Right cardiac atrium (tissue), 5 donors: ENCODE data around the gene MPO. TPM values are rescaled to one million over a fixed set of nuclear protein-coding genes. Genes with fewer than 3 reads are reported as not detected.
A peak's percentile ranks its signal among the peaks of the same experiment; 100 is the strongest.

Experiments
- ATAC-seq, 2 donors: fragments of 200-7000 bp; cut with Tn5 transposase; one replicate each; pipeline versions ENCODE4 v1.8.0 to v1.9.1; 2020; ENCODE audit warnings: moderate library complexity in 2 of 2, mild to moderate bottlenecking in 1 of 2
- DNase-seq, 3 donors: peaks; one replicate each; pipeline ENCODE4 v3.0.0-alpha.2; 2020
- H3K27ac ChIP-seq: one replicate; pipeline ENCODE4 v1.5.1; 2013; ENCODE audit warnings: mild to moderate bottlenecking, low read length, control low read depth, moderate library complexity
- H3K27me3 ChIP-seq: one replicate; pipeline ENCODE4 v1.6.1; 2013; ENCODE audit not compliant: control insufficient read depth, insufficient read depth
- H3K4me1 ChIP-seq: one replicate; pipeline ENCODE4 v1.6.1; 2013; ENCODE audit warnings: low read length; ENCODE audit not compliant: control insufficient read depth, insufficient read depth
- H3K4me3 ChIP-seq: one replicate; pipeline ENCODE4 v1.5.1; 2013; ENCODE audit warnings: low read length, control low read depth
- H3K9me3 ChIP-seq: one replicate; pipeline ENCODE4 v1.6.1; 2013; ENCODE audit warnings: low read length; ENCODE audit not compliant: control insufficient read depth
- WGBS: extraction: QIAGEN DNeasy Blood & Tissue Kit; methylation state at CpG from one replicate; pipeline ENCODE4 v1.1.7; 2013; 5-methylcytosine and 5-hydroxymethylcytosine counted together
- intact Hi-C, 4 donors: fragments of 100-400 bp; cut with DNase I; formaldehyde crosslinking; loops; one replicate each; pipeline versions ENCODE4 v1.11.0 to v1.14.0; 2022 to 2023
- polyA plus RNA-seq: library from polyadenylated mRNA; stranded (reverse); fragments of 200-250 nt; gene quantifications from one replicate; pipeline ENCODE4 v1.2.3, GENCODE V29; 2013
- total RNA-seq, 4 donors: library from RNA; stranded (reverse); fragmentation: NEBNext Ultra II Directional; extraction: Animal tissue kit (Norgen Biotek cat#: 25700); gene quantifications; one replicate each; pipeline ENCODE4 v1.2.1, GENCODE V29; 2021
- donor health status: healthy with polysubstance abuse.
- donor health status: DM: no; HTN: yes; CAD: no.
- donor health status: DM: no; HTN: no; CAD: no.
- donor health status: DM: no; HTN: yes; CAD: no; lungs with severe emphysema.
- donor health status: DM: yes; HTN: yes; CAD: no.

Gene MPO
- total and polyA plus RNA-seq, 5 donors: 0.06 to 0.50 (median 0.11) TPM

GRCh38 chr17:58234512-58234911 lies 46.2 kb downstream of the MPO start:
- H3K27me3 ChIP-seq: no peaks in the 10 kb centered on the region
- ATAC-seq: no peak
- no peak overlapping the region for H3K27ac ChIP-seq
- H3K4me3 ChIP-seq: no peak overlapping the region
- intact Hi-C loops: no loop called here
- 79% methylated on average over 3 of the region's 3 CpGs for WGBS
- no peaks in the 10 kb centered on the region for H3K4me1 ChIP-seq
- DNase-seq: no peak
- no peaks in the 10 kb centered on the region for H3K9me3 ChIP-seq

DNA sequence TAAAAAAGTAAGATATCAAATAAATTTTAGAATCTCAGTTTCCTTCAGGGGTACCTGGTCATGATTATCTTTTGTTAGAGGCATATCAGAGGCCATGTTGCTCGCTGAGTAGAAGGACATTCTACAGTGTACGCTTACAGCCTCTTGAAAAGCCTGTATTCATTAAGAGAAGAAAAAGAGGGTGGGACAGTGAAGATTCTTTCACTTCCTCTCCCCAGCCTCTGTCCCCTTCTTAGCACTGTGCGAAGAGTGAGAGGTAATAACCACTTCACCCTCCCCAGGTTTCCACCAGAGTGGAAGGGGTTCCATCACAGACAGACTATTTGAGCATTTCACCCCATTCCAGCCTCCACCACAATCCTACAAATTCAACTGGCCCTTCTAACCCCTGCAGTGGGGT lies 47.2 kb downstream of the MPO start:
- no peak overlapping the region for H3K4me3 ChIP-seq
- no peaks in the 10 kb centered on the region for H3K9me3 ChIP-seq
- DNase-seq: no peak
- H3K4me1 ChIP-seq: no peaks in the 10 kb centered on the region
- no peaks in the 10 kb centered on the region for H3K27me3 ChIP-seq
- intact Hi-C loops: no loop called here
- no peak overlapping the region for H3K27ac ChIP-seq
- WGBS: 81% methylated on average over 3 of the region's 3 CpGs
- ATAC-seq: no peak

- ATAC-seq (peak in 1 of 2 donors; percentile 20), DNase-seq (no peak)
- H3K4me1 ChIP-seq: no peaks in the 10 kb centered on the region
- H3K9me3 ChIP-seq: no peaks in the 10 kb centered on the region
- 32% methylated on average over 12 of the region's 12 CpGs for WGBS
- H3K27ac ChIP-seq: no peak overlapping the region
- H3K27me3 ChIP-seq: no peaks in the 10 kb centered on the region
- intact Hi-C loops: no loop called here
- no peak overlapping the region for H3K4me3 ChIP-seq
Observed at GRCh38 chr17:58232707-58233156, 48.0 kb downstream of the MPO start.

- WGBS: 46% methylated on average over 2 of the region's 2 CpGs
- H3K4me3 ChIP-seq: no peak overlapping the region
- H3K27ac ChIP-seq: no peak overlapping the region
- H3K27me3 ChIP-seq: no peaks in the 10 kb centered on the region
- no peak for ATAC-seq
- no peaks in the 10 kb centered on the region for H3K9me3 ChIP-seq
- no peak for DNase-seq
- no peaks in the 10 kb centered on the region for H3K4me1 ChIP-seq
- intact Hi-C loops: no loop called here
Observed at GRCh38 chr17:58231641-58232040, 49.1 kb downstream of the MPO start.

DNA sequence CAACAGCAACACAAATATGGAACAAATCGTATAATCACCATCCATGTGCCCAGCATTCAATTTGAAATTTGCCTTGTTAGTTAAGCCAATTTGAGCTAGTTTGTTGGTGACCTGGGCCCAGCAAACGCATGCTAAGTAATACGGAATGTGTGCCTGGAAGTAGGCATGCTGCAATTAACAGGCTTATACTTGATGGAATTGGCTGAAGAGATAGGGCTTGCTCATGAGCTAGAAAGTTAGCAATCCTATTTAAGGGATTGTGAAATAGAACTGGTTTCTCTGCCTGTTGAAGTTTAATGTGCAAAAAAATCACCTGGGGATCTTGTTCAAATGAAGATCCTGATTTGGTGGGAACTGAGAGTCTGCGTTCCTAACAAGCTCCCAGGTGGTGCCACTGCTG lies 50.9 kb downstream of the MPO start:
- H3K27me3 ChIP-seq: no peaks in the 10 kb centered on the region
- ATAC-seq: no peak
- H3K27ac ChIP-seq: no peak overlapping the region
- no peaks in the 10 kb centered on the region for H3K4me1 ChIP-seq
- intact Hi-C loops: no loop called here
- no peaks in the 10 kb centered on the region for H3K9me3 ChIP-seq
- no peak for DNase-seq
- WGBS: 93% methylated on average over 4 of the region's 4 CpGs
- no peak overlapping the region for H3K4me3 ChIP-seq

GRCh38 chr17:58229384-58229783 lies 51.4 kb downstream of the MPO start:
- no peak overlapping the region for H3K27ac ChIP-seq
- intact Hi-C loops: no loop called here
- DNase-seq (no peak), ATAC-seq (no peak)
- no peak overlapping the region for H3K4me3 ChIP-seq
- H3K27me3 ChIP-seq: no peaks in the 10 kb centered on the region
- 34% methylated on average over 1 of the region's 1 CpG for whole genome bisulfite sequencing
- no peaks in the 10 kb centered on the region for H3K4me1 ChIP-seq
- no peaks in the 10 kb centered on the region for H3K9me3 ChIP-seq

DNA sequence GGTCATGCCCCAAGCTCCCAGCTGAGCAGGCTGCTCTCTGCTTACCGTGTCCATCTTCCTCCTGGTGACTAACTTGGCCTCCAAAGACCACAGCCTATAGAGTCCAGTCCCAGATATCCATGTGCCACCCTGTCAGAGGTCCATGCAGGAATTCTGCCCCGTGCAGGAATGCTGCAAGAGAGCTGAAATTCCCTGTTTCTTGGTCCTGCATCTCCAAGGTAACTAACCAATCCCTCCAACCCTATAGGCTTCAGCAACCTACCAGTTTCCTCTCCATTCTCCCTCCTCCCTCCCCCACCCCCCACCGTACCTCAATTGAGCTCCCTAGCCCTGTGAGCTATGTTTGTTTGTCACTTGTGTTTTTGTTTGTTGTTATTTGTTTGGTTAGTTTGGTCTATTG lies 52.1 kb downstream of the MPO start:
- H3K27ac ChIP-seq: no peak overlapping the region
- no peaks in the 10 kb centered on the region for H3K9me3 ChIP-seq
- WGBS: 33% methylated on average over 3 of the region's 3 CpGs
- no peaks in the 10 kb centered on the region for H3K4me1 ChIP-seq
- H3K4me3 ChIP-seq: no peak overlapping the region
- ATAC-seq (no peak), DNase-seq (no peak)
- intact Hi-C loops: no loop called here
- no peaks in the 10 kb centered on the region for H3K27me3 ChIP-seq

- intact Hi-C loops: no loop called here
- Histone ChIP-seq H3K27ac (no peak overlapping the region), H3K9me3 (no peaks in the 10 kb centered on the region), H3K4me1 (no peaks in the 10 kb centered on the region), H3K27me3 (no peaks in the 10 kb centered on the region), H3K4me3 (no peak overlapping the region)
- WGBS: 84% methylated on average over 3 of the region's 3 CpGs
- no peak for DNase-seq
- ATAC-seq: no peak
Observed at GRCh38 chr17:58227733-58228132, 53.0 kb downstream of the MPO start.

DNA sequence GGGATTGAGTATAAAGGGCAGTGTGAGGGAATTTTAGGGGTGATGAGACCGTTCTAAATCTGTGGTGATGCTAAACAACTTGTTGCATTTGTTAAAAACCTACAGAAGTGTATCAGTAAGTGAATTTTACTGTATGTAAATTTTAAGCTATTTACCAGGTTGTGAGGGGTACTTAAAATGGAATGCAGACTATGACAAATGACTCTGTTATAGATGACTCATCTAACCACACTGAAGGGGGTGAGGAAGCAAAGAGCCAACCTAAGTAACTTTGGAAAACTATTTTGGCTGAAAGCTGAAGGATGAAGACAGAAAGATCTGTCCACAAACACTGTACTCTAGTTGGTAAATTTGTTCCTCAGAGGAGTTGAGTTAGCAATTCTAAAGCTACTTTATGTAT lies 56.4 kb downstream of the MPO start:
- 35% methylated on average over 1 of the region's 1 CpG for WGBS
- Histone ChIP-seq H3K9me3 (no peaks in the 10 kb centered on the region), H3K27me3 (no peaks in the 10 kb centered on the region), H3K4me3 (no peak overlapping the region), H3K27ac (no peak overlapping the region), H3K4me1 (peaks cover 3% of the 10 kb centered on the region)
- no peak for ATAC-seq
- intact Hi-C loops: no loop called here
- DNase-seq: no peak

Other genes starting within 250 kb of the MPO start
- gene DYNLL2, start 197.5 kb downstream of the MPO start, total RNA-seq: 10 to 100 TPM; 58.1 to 73.0 (median 67.4) TPM
- 73.4 TPM for gene DYNLL2, start 197.5 kb downstream of the MPO start, polyA plus RNA-seq
- not detected for gene OR4D1, start 132.6 kb downstream of the MPO start, total RNA-seq
- not detected for gene OR4D1, start 132.6 kb downstream of the MPO start, polyA plus RNA-seq
- not detected for gene OR4D2, start 114.0 kb downstream of the MPO start, total RNA-seq
- gene OR4D2, start 114.0 kb downstream of the MPO start, polyA plus RNA-seq: not detected
- gene EPX, start 88.2 kb downstream of the MPO start, total RNA-seq: not detected
- not detected for gene EPX, start 88.2 kb downstream of the MPO start, polyA plus RNA-seq
- 10 to 100 TPM in 1 of 4 donors, 1 to 10 TPM in 3; 5.6 to 11.4 (median 7.2) TPM for gene MKS1, start 61.7 kb downstream of the MPO start, total RNA-seq
- gene MKS1, start 61.7 kb downstream of the MPO start, polyA plus RNA-seq: 5.9 TPM
- gene LPO, start 42.4 kb downstream of the MPO start, total RNA-seq: not detected
- gene LPO, start 42.4 kb downstream of the MPO start, polyA plus RNA-seq: 0.29 TPM
- gene TSPOAP1, start 47.9 kb upstream of the MPO start, total RNA-seq: 10 to 100 TPM in 3 of 4 donors, 1 to 10 TPM in 1; 7.0 to 21.5 (median 19.2) TPM
- gene TSPOAP1, start 47.9 kb upstream of the MPO start, polyA plus RNA-seq: 13.0 TPM
- gene SUPT4H1, start 71.3 kb upstream of the MPO start, total RNA-seq: 10 to 100 TPM; 51.9 to 65.6 (median 61.6) TPM
- 69.3 TPM for gene SUPT4H1, start 71.3 kb upstream of the MPO start, polyA plus RNA-seq
- gene RNF43, start 136.6 kb upstream of the MPO start, total RNA-seq: 1 to 10 TPM; 2.0 to 8.1 (median 4.3) TPM
- 3.7 TPM for gene RNF43, start 136.6 kb upstream of the MPO start, polyA plus RNA-seq
- gene HSF5, start 207.5 kb upstream of the MPO start, total RNA-seq: under 1 TPM in 3 of 4 donors, not detected in 1; 0.06 to 0.23 (median 0.08) TPM
- 0.02 TPM for gene HSF5, start 207.5 kb upstream of the MPO start, polyA plus RNA-seq
- gene MTMR4, start 233.7 kb upstream of the MPO start, total RNA-seq: 10 to 100 TPM; 11.5 to 26.5 (median 23.5) TPM
- gene MTMR4, start 233.7 kb upstream of the MPO start, polyA plus RNA-seq: 8.5 TPM